ENCODE measurements around the gene TEX53.

Gene TEX53

GRCh38 chr9:114641967-114642366, 15.6 kb downstream of the TEX53 start:
- Histone ChIP-seq H3K9me3 (no peaks in the 10 kb centered on the region), H3K27ac (no peak overlapping the region), H3K27me3 (no peaks in the 10 kb centered on the region), H3K36me3 (peaks cover 40 to 79% (median 51%) of the 10 kb centered on the region in 3 donors), H3K4me3 (no peak overlapping the region), H3K4me1 (no peaks in the 10 kb centered on the region)
- TF ChIP-seq CTCF (IDR thresholded peaks at IDR 0.05) = no peak
- intact Hi-C loops (cut with DNase I; ENCODE audit: low total_unique reads) = no loop called here
- no peak for DNase-seq

- Histone ChIP-seq H3K27ac (no peak overlapping the region), H3K36me3 (peaks cover 38 to 92% (median 50%) of the 10 kb centered on the region in 3 donors), H3K4me1 (no peaks in the 10 kb centered on the region), H3K4me3 (no peak overlapping the region), H3K9me3 (no peaks in the 10 kb centered on the region), H3K27me3 (no peaks in the 10 kb centered on the region)
- DNase-seq = no peak
- intact Hi-C loops (cut with DNase I; ENCODE audit: low total_unique reads) = no loop called here
- TF ChIP-seq CTCF (IDR thresholded peaks at IDR 0.05) = no peak
These were observed 19.2 kb downstream of the TEX53 start for GRCh38 chr9:114638404-114638803.

GRCh38 chr9:114634387-114634786, 23.2 kb downstream of the TEX53 start:
- intact Hi-C loops (cut with DNase I; ENCODE audit: low total_unique reads) = no loop called here
- no peak for TF ChIP-seq CTCF (IDR thresholded peaks at IDR 0.05)
- Histone ChIP-seq H3K36me3 (peaks cover 43 to 95% (median 63%) of the 10 kb centered on the region in 3 donors), H3K4me3 (no peak overlapping the region), H3K9me3 (no peaks in the 10 kb centered on the region), H3K27me3 (no peaks in the 10 kb centered on the region), H3K4me1 (no peaks in the 10 kb centered on the region), H3K27ac (no peak overlapping the region)
- no peak for DNase-seq

GRCh38 chr9:114633438-114634089, 24.0 kb downstream of the TEX53 start:
- no peak for DNase-seq
- no peak for TF ChIP-seq CTCF (IDR thresholded peaks at IDR 0.05)
- Histone ChIP-seq H3K4me1 (no peaks in the 10 kb centered on the region), H3K9me3 (no peaks in the 10 kb centered on the region), H3K4me3 (no peak overlapping the region), H3K27me3 (no peaks in the 10 kb centered on the region), H3K27ac (no peak overlapping the region), H3K36me3 (peaks cover 51 to 94% (median 66%) of the 10 kb centered on the region in 3 donors)
- intact Hi-C loops (cut with DNase I; ENCODE audit: low total_unique reads) = no loop called here

- Histone ChIP-seq H3K27me3 (no peaks in the 10 kb centered on the region), H3K9me3 (no peaks in the 10 kb centered on the region), H3K27ac (no peak overlapping the region), H3K4me1 (no peaks in the 10 kb centered on the region), H3K36me3 (peaks cover 42 to 93% (median 74%) of the 10 kb centered on the region in 3 donors), H3K4me3 (no peak overlapping the region)
- intact Hi-C loops (cut with DNase I; ENCODE audit: low total_unique reads) = no loop called here
- no peak for TF ChIP-seq CTCF (IDR thresholded peaks at IDR 0.05)
- no peak for DNase-seq
These were observed 26.4 kb downstream of the TEX53 start for GRCh38 chr9:114631166-114631565.
